Liver (tissue), 9 donors: ENCODE data around the gene CGN. TPM values are rescaled to one million over a fixed set of nuclear protein-coding genes. Genes with fewer than 3 reads are reported as not detected.

Source experiments
- DNase-seq: peaks from one replicate; pipeline ENCODE4 v3.0.0-alpha.2; 2017; ENCODE audit warnings: low spot score
- H3K27ac ChIP-seq, 2 donors: one replicate each; pipeline ENCODE4 v1.7.0; 2013; ENCODE audit warnings: inconsistent platforms in 2 of 2, low read length in 2 of 2, control low read depth in 1 of 2, low read depth in 1 of 2, mild to moderate bottlenecking in 1 of 2
- H3K27me3 ChIP-seq, 4 donors: one replicate each; pipeline versions ENCODE4 v1.6.1 to v1.7.0; 2013; ENCODE audit warnings: low read length in 3 of 4, inconsistent platforms in 1 of 4, mild to moderate bottlenecking in 1 of 4, moderate library complexity in 1 of 4; ENCODE audit not compliant: control insufficient read depth in 4 of 4, insufficient read depth in 4 of 4
- H3K36me3 ChIP-seq, 4 donors: one replicate each; pipeline versions ENCODE4 v1.6.1 to v1.7.0; 2013; ENCODE audit warnings: low read length in 3 of 4, mild to moderate bottlenecking in 3 of 4, low read depth in 1 of 4, moderate library complexity in 1 of 4; ENCODE audit not compliant: control insufficient read depth in 4 of 4, insufficient read depth in 3 of 4
- H3K4me1 ChIP-seq, 4 donors: one replicate each; pipeline versions ENCODE4 v1.6.1 to v1.7.0; 2013; ENCODE audit warnings: low read length in 3 of 4, mild to moderate bottlenecking in 3 of 4, moderate library complexity in 1 of 4; ENCODE audit not compliant: control insufficient read depth in 4 of 4, insufficient read depth in 4 of 4
- H3K4me3 ChIP-seq, 3 donors: one replicate each; pipeline versions ENCODE4 v1.6.1 to v1.7.0; 2013; ENCODE audit warnings: low read length in 3 of 3, control low read depth in 1 of 3, low read depth in 1 of 3, mild to moderate bottlenecking in 1 of 3
- H3K9ac ChIP-seq, 2 donors: one replicate each; pipeline ENCODE4 v1.7.0; 2013; ENCODE audit warnings: low read length in 2 of 2, mild to moderate bottlenecking in 2 of 2, moderate library complexity in 2 of 2, control low read depth in 1 of 2, low read depth in 1 of 2
- H3K9me3 ChIP-seq, 4 donors: one replicate each; pipeline versions ENCODE4 v1.6.1 to v1.7.0; 2013; ENCODE audit warnings: low read length in 3 of 4; ENCODE audit not compliant: control insufficient read depth in 4 of 4
- EGR1 ChIP-seq, 2 donors: IDR thresholded peaks; 2 replicates each; pipeline ENCODE4 v1.6.1; 2016 to 2018; ENCODE audit warnings: antibody characterized with exemption in 2 of 2, low read depth in 2 of 2
- FOXA1 ChIP-seq: IDR thresholded peaks from 2 replicates; pipeline ENCODE4 v1.6.1; 2016; ENCODE audit warnings: antibody characterized with exemption
- FOXA2 ChIP-seq: IDR thresholded peaks from 2 replicates; pipeline ENCODE4 v1.6.1; 2016; ENCODE audit warnings: antibody characterized with exemption
- GABPA ChIP-seq, 2 donors: IDR thresholded peaks in 1 of 2; conservative IDR thresholded peaks in 1 of 2; 2 replicates each; pipeline ENCODE4 v1.6.1; 2016; ENCODE audit warnings: antibody characterized with exemption in 2 of 2, mild to moderate bottlenecking in 1 of 2, moderate library complexity in 1 of 2
- HNF4A ChIP-seq, 2 donors: conservative IDR thresholded peaks; 2 replicates each; pipeline ENCODE4 v1.6.1; 2016; ENCODE audit warnings: antibody characterized with exemption in 2 of 2, mild to moderate bottlenecking in 2 of 2
- HNF4G ChIP-seq: IDR thresholded peaks from 2 replicates; pipeline ENCODE4 v1.6.1; 2016; ENCODE audit warnings: antibody characterized with exemption
- JUND ChIP-seq, 2 donors: IDR thresholded peaks; 2 replicates each; pipeline ENCODE4 v1.6.1; 2016; ENCODE audit warnings: antibody characterized with exemption in 2 of 2
- NR2F2 ChIP-seq: IDR thresholded peaks from 2 replicates; pipeline ENCODE4 v1.6.1; 2016; ENCODE audit warnings: antibody characterized with exemption
- RAD21 ChIP-seq, 2 donors: IDR thresholded peaks; 2 replicates each; pipeline ENCODE4 v1.6.1; 2016; ENCODE audit warnings: antibody characterized with exemption in 2 of 2, mild to moderate bottlenecking in 2 of 2
- RXRA ChIP-seq, 2 donors: IDR thresholded peaks; 2 replicates each; pipeline ENCODE4 v1.6.1; 2017 to 2018; ENCODE audit warnings: antibody characterized with exemption in 2 of 2, mild to moderate bottlenecking in 1 of 2
- SP1 ChIP-seq: IDR thresholded peaks from 2 replicates; pipeline ENCODE4 v1.6.1; 2018; ENCODE audit warnings: antibody characterized with exemption, mild to moderate bottlenecking
- TAF1 ChIP-seq: conservative IDR thresholded peaks from 2 replicates; pipeline ENCODE4 v1.6.1; 2016; ENCODE audit warnings: antibody characterized with exemption, mild to moderate bottlenecking
- WGBS: extraction: QIAGEN DNeasy Blood & Tissue Kit; methylation state at CpG from one replicate; pipeline ENCODE4 v1.1.7; 2013; 5-methylcytosine and 5-hydroxymethylcytosine counted together
- polyA plus RNA-seq, 2 donors: library from polyadenylated mRNA; stranded (reverse) in 1 of 2; unstranded in 1 of 2; fragments of 200-250 nt in 1 of 2; fragments of >200 nt in 1 of 2; fragmentation: Nextera tagmentation in 1 of 2; extraction: Ambion mirVana in 1 of 2; gene quantifications; one replicate each; pipeline versions ENCODE4 v1.2.1 to v1.2.3, GENCODE V29; 2013 to 2015
- total RNA-seq, 2 donors: library from RNA; depleted of rRNA; stranded (reverse); fragments of >200 nt; gene quantifications; one replicate each; pipeline ENCODE4 v1.2.3, GENCODE V29; 2014
- TF ChIP-seq, protein P1 (sequence below): IDR thresholded peaks from 2 replicates; pipeline ENCODE4 v1.6.1; 2016; ENCODE audit warnings: antibody characterized with exemption
- TF ChIP-seq, protein P2 (sequence below): IDR thresholded peaks from 2 replicates; pipeline ENCODE4 v1.6.1; 2016; ENCODE audit warnings: antibody characterized with exemption
- TF ChIP-seq, protein P3 (sequence below): IDR thresholded peaks from 2 replicates; pipeline ENCODE4 v1.6.1; 2016; ENCODE audit warnings: antibody characterized with exemption
- TF ChIP-seq, protein P4 (sequence below): fragments of 150-350 bp; IDR thresholded peaks from 2 replicates; pipeline ENCODE4 v1.5.1; 2017; ENCODE audit warnings: improper control_type of control experiment, low read depth, low read length; ENCODE audit not compliant: missing input control
- donor health status: healthy.
- donor health status: healthy.
- donor health status: healthy.
- donor health status: healthy.
- donor health status: healthy.

The CGN gene
- total and polyA plus RNA-seq, 4 donors: 16.9 to 48.9 (median 19.4) TPM

DNA sequence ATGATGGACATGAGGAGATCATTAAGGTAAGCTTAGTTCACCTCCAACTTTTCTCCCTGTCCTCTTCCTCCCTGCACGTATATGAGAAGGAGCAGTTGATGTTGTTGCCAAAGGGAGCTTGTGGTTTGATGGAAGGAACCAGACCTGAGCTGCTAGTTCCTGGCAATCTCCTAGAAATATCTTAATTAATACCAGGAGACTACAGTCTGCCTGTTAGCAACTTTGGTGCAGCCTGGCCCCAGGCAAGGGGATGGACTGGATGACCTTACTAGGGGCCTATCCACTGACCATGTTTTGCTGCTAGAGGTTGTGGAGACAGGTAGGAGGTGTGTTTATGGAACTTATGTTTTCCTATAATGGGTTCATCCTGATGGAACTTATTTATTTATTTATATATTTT lies 51.5 kb downstream of the CGN start (continued):
- TF ChIP-seq, protein P1, sequence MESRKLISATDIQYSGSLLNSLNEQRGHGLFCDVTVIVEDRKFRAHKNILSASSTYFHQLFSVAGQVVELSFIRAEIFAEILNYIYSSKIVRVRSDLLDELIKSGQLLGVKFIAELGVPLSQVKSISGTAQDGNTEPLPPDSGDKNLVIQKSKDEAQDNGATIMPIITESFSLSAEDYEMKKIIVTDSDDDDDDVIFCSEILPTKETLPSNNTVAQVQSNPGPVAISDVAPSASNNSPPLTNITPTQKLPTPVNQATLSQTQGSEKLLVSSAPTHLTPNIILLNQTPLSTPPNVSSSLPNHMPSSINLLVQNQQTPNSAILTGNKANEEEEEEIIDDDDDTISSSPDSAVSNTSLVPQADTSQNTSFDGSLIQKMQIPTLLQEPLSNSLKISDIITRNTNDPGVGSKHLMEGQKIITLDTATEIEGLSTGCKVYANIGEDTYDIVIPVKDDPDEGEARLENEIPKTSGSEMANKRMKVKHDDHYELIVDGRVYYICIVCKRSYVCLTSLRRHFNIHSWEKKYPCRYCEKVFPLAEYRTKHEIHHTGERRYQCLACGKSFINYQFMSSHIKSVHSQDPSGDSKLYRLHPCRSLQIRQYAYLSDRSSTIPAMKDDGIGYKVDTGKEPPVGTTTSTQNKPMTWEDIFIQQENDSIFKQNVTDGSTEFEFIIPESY: no peak
- TF ChIP-seq TAF1 (no peak), RAD21 (IDR thresholded peaks at IDR 0.05) (no peak), EGR1 (IDR thresholded peaks at IDR 0.05; ENCODE audit: low read depth in 2 of 2) (no peak), JUND (IDR thresholded peaks at IDR 0.05) (no peak), SP1 (no peak), HNF4G (no peak), GABPA (IDR thresholded peaks at IDR 0.05 in 1 of 2, conservative IDR thresholded peaks at IDR 0.05 in 1 of 2) (no peak)
- TF ChIP-seq, protein P2, sequence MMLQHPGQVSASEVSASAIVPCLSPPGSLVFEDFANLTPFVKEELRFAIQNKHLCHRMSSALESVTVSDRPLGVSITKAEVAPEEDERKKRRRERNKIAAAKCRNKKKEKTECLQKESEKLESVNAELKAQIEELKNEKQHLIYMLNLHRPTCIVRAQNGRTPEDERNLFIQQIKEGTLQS: no peak
- TF ChIP-seq, protein P3, sequence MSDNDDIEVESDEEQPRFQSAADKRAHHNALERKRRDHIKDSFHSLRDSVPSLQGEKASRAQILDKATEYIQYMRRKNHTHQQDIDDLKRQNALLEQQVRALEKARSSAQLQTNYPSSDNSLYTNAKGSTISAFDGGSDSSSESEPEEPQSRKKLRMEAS: no peak

DNA sequence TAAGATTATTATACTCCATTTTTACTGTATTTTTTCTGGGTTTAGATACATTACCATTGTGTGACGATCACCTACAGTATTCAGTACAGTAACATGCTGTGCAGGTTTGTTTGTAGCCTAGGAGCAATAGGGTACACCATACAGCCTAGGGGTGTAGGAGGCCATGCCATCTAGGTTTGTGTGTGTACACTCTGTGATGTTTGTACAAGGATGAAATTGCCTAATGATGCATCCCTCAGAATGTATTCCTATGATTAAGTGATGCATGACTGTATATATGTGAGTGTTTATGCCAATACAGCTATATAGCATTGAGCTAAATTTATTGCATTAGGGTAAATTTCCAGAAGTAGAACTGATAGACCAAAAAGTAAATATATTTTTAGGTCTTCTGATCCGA lies 52.2 kb downstream of the CGN start:
- 93% methylated on average over 2 of the region's 2 CpGs for whole genome bisulfite sequencing
- peaks cover 0 to 11% (median 5%) of the 10 kb centered on the region in 4 donors for H3K36me3 ChIP-seq
- no peak for DNase-seq
- peaks cover 0 to 3% (median 0%) of the 10 kb centered on the region in 4 donors for H3K4me1 ChIP-seq
- no peak overlapping the region for H3K27ac ChIP-seq
- no peak overlapping the region for H3K4me3 ChIP-seq
- no peaks in the 10 kb centered on the region for H3K9me3 ChIP-seq
- no peaks in the 10 kb centered on the region for H3K27me3 ChIP-seq
- H3K9ac ChIP-seq: no peak overlapping the region
- TF ChIP-seq HNF4G: no peak
- no peak for TF ChIP-seq NR2F2
- TF ChIP-seq, protein P4, sequence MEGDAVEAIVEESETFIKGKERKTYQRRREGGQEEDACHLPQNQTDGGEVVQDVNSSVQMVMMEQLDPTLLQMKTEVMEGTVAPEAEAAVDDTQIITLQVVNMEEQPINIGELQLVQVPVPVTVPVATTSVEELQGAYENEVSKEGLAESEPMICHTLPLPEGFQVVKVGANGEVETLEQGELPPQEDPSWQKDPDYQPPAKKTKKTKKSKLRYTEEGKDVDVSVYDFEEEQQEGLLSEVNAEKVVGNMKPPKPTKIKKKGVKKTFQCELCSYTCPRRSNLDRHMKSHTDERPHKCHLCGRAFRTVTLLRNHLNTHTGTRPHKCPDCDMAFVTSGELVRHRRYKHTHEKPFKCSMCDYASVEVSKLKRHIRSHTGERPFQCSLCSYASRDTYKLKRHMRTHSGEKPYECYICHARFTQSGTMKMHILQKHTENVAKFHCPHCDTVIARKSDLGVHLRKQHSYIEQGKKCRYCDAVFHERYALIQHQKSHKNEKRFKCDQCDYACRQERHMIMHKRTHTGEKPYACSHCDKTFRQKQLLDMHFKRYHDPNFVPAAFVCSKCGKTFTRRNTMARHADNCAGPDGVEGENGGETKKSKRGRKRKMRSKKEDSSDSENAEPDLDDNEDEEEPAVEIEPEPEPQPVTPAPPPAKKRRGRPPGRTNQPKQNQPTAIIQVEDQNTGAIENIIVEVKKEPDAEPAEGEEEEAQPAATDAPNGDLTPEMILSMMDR: no peak
- TF ChIP-seq TAF1: no peak
- TF ChIP-seq HNF4A (conservative IDR thresholded peaks at IDR 0.05): no peak
- no peak for TF ChIP-seq RXRA (IDR thresholded peaks at IDR 0.05)

DNA sequence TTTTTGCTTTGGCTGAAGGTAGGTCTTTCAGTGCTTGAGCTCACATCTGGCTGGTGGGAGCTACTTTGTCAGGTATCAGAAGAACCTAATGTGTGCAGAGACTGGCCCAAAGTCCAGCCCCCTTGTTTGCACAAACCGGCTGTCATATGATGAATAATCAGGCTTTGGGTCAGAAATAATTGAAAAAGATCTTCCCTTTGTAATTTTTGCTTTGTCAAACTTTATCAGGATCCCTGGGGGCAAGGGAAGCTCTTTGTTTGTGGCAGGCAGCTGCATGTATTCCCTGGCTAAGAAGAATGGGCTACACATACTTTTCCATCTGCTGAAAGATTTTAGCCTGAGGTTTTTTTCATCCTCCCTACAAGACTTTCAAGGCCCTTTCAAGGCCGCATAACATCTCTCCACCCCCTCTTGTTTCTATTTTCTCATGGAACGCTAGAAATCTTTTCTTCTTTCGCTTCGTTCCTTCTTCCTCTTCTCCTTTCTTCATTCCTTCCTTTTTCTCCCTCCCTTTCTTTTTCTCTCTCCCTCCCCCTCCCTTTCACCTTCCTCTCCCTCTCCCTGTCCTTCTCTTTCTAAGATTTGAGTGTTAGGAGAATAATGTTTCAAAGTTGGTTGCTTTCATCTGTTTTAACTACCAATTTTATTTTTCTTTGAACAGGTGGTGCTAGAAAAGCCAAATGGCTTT lies 54.5 kb downstream of the CGN start:
- WGBS: 67% methylated on average over 5 of the region's 5 CpGs
- peaks cover 0 to 12% (median 6%) of the 10 kb centered on the region in 4 donors for H3K4me1 ChIP-seq
- H3K27ac ChIP-seq: no peak overlapping the region
- H3K27me3 ChIP-seq: no peaks in the 10 kb centered on the region
- DNase-seq: no peak
- TF ChIP-seq TAF1 (no peak), FOXA2 (no peak), FOXA1 (no peak), JUND (IDR thresholded peaks at IDR 0.05) (no peak), NR2F2 (no peak), GABPA (IDR thresholded peaks at IDR 0.05 in 1 of 2, conservative IDR thresholded peaks at IDR 0.05 in 1 of 2) (no peak), HNF4G (no peak), EGR1 (IDR thresholded peaks at IDR 0.05; ENCODE audit: low read depth in 2 of 2) (no peak), SP1 (no peak), RAD21 (IDR thresholded peaks at IDR 0.05) (no peak)
- TF ChIP-seq, protein P3: no peak
- H3K36me3 ChIP-seq: peaks cover 0 to 11% (median 5%) of the 10 kb centered on the region in 4 donors
- no peak overlapping the region for H3K4me3 ChIP-seq
- no peaks in the 10 kb centered on the region for H3K9me3 ChIP-seq
- H3K9ac ChIP-seq: no peak overlapping the region
